ENCODE results near the gene RPS19. TPM values are rescaled to one million over a fixed set of nuclear protein-coding genes. Genes with fewer than 3 reads are reported as not detected.
"Not testable (repeated sequence)": the region's sequence is repeated elsewhere in the genome, so short reads cannot be mapped to it uniquely, and the experiment has no call there.

Gene RPS19
- total RNA-seq, 1 donor from 2014 or later = 1,844 TPM

DNA sequence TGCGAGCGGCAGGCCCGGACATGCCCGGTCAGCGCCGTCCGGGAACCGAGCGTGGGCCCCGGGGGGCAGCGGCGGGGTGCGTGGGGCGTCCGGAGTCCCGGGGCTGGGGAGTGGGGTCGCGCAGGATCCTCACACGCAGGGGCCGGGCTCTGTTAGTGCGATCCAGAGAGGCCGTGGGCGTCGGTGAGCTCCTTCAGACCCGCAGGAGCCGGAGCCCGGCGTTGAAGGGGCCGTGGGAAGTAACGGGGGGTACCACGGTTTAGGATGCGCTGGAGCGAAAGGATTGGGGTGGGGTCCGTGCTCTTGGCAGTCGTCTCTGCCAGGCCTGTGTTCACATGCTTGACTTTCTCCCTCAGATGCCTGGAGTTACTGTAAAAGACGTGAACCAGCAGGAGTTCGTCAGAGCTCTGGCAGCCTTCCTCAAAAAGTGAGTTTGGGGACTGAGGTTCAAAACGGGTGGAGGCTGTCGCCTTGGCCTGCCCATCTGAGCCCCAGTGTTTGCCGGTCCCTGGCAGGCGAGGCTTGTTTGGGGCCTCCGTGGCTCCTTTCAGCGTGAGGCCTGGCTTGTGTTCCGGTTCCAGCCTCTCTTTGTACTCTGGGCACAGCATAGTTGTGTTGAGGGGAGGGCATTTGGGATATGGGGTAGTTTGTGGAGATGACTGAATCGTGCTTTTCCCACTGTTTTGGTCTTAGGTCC is 512 bp downstream of the RPS19 start:
- no peak for DNase-seq (ENCODE audit: low spot score)

DNA sequence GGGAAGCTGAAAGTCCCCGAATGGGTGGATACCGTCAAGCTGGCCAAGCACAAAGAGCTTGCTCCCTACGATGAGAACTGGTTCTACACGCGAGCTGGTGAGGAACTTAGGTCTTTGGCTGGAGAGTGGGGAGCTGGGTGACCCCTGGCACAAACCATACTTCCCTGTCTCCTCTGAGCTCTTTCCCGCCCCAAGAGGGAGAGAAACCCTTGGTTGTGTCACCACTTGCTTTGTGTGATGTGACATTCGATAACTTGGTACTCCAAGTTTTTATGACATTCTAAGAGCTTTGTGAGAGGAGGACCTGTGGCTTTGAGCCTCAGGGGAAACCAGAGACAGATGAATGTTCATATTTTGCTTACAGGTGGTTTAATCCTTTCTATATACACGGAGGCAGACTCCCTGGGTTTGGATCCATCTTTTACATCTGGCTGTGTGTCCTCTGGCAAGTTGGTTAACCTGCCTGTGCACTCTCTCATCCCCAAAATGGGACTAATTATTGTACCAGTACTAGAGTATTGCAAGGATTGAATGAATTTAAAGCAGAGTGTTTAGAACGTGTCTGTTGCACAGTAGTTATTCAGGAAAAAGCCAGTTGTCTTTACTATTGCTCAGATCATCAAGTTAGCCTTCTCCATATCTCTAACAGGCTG is 1.2 kb downstream of the RPS19 start:
- no peak for DNase-seq (ENCODE audit: low spot score)

DNA sequence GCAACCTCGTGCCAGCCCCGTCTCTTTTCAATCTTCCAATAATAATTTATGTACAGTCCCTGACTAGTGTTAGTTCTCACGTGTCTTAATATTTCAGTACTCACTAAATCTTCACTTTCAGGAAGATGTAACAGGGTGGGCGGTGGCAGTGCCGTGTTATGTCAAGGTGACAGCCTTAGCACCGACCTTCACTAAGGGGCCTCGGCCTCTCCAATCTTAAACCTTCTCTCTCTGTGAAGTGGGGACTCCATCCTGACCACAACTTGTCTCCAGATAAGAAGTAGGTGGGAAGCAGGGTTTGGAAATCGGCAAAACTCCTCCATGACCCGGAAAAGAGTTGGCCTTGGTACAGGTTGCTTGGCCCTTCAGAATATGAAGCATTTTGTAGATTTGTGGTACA is 1.8 kb downstream of the RPS19 start:
- DNase-seq (ENCODE audit: low spot score) = no peak

DNA sequence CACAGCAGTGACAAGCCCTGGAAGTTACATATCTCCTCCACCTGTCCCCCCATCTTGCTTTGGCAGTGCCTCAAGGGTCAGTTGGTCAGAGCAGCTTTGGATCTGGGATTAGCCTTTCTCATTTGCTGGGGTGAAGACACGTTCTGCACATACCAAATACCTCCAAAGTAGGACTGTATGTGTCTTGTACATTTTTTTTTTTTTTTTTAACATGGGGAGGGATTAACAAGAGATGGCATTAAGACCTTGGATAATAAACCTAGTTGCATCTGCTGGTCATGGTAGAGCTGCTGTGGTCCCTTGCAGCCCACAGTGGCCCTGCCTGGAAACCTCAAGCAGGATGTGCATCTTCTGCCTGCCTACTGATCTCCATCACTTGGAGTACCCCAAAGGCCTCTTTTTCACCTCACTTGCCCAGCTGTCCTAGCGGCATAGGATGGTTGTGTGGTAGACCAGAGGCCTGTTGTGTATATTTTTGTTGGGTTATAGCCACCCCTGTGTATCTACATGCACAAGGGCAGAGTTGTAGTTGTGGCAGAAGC is 2.5 kb downstream of the RPS19 start:
- DNase-seq (ENCODE audit: low spot score) = no peak

DNA sequence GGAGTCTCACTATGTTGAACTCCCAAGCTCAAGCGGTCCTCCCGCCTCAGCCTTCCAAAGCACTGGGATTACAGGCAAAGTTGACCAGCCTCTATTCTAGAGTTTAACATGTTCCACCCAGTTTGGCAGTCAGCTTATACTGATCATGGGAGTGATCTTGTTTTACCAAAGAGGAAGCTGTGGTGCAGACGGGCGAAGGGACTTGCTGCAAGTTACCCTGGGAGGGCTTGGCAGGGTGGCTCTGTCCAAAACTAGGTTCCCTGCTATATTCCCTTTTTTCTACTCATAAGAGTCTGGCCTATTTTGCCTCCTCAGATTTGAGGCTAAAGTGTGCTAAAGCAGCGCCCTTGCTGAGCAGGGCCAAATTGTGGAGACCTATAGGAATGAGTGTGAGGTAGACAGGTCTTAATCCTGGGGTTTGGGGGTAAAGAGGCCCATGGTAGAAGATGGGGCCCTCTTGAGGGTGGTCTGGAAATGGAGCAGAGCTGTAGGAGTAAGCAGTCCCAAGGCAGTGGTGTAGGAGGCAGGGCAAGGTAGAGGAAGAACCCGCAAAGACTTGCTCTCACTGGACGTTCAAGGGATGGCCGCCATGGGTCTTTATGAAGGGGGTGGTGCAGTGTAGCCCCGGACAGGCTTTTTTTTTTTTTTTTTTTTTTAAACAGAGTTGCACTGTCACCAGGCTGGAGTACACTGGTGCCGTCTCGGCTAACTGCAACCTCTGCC is 3.3 kb downstream of the RPS19 start:
- no peak for DNase-seq (ENCODE audit: low spot score)

DNA sequence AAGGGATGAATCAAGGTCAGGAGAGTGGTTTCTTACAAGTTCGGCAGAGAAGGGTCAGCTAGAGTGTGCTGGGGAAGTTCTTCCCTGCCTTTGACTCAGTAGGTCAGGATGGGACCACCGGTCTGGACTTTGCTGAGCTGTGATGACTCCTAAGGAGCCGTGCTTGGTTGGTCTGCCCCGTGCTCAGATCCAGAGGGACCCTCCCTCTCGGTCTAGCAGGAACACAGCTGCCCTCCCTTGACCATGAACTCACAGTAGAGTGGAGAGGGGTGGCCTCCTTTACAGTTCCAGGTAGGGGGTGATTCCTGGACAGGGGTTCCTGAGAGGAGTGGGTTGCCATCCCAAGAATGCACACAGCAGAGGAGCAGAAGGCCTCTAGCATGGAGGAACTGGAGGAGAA is 4.3 kb downstream of the RPS19 start:
- DNase-seq (ENCODE audit: low spot score) = no peak

DNA sequence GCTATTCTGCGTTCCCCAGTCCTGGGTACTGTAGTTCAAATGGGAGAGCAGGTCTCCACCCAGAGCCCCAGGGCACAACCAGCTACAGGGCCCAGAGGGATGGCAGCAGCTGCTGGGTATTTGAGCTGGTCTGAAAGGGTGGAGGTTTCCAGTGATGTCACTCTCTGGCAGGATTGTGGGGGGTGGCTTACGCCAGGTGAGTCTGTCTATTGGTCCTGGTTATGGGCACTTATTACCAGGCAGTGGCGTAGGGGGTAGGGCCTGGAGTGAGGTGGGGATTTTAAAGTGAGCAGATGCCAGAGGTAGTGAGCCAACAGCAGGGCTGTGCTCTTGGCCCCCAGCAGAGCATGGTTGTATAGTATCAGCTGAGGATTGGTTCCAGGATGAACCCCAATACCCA is 6.2 kb downstream of the RPS19 start:
- DNase-seq (ENCODE audit: low spot score) = no peak

DNA sequence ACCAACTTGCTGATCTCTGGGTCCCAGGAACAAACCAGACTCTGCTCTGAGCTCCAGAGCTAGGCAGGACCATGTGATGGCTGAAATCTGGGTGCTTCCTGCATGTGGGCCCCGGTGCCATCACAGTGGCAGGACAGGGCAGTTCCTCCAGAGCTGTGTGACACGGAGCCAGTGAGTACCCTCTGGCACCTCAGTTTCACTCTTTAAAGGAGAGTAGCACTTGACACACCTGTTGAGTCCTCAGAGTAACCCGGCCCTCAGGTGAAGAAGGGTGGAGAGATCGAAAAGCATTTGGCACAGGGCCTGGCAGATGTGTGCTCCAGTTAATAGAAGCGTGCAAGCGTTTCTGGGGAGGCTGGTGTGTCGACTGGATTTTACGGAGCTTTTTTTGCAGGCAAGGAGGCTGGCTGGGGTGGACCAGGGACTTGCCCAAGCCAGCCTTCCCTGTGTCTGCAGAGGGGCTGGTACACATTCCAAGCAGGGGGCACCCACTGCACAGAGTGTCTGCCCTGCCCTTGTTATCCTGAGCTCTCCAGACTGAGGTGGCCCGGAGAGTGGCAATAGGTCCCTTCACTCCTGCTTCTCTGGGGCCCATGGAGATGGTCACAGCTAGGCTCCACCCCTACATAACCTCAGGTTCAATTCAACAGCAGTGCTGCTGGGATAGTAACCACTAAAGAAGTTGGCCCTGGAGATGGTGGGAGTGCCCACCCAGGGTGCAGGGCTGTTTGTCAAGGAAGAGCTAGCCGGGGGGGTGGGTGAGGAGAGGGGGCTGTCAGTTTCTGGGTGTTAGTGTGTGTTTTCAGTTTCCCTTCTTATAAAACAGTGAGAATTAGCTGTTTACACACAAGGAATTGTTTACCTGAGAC is 8.3 kb downstream of the RPS19 start:
- DNase-seq (ENCODE audit: low spot score) = no peak

DNA sequence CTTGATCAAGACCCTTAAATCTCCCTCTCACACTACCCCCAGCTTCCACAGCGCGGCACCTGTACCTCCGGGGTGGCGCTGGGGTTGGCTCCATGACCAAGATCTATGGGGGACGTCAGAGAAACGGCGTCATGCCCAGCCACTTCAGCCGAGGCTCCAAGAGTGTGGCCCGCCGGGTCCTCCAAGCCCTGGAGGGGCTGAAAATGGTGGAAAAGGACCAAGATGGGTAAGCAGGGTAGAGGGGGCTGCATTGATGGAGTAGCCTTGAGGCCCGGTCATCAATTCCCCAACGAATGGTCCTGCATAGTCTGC is 8.9 kb downstream of the RPS19 start:
- DNase-seq (ENCODE audit: low spot score) = no peak

DNA sequence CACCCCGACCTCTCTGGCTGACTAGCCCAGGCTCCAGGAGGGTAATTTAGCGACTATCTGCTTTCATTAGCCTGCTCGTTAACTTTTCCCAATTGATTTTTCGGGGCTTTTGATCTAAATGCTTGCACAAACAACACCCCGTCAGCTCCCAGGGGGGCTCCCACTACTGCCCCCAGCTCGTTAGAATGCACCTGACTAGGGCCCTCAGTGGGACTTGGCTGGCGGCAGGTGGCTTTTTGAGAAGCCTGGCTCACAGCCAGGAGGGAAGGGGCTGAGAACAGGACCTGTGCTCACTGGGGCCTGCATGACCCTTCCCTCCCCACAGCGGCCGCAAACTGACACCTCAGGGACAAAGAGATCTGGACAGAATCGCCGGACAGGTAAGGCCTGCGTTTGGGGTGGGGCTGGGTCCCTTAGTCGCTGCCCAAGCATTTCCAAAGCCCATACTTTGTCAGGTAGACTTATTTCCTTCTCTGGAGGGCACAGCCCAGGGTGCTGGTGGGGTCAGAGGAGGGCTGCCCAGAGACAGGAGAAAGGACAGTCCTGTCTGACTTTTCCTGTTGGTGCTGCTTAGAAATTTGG is 9.4 kb downstream of the RPS19 start:
- no peak for DNase-seq (ENCODE audit: low spot score)

DNA sequence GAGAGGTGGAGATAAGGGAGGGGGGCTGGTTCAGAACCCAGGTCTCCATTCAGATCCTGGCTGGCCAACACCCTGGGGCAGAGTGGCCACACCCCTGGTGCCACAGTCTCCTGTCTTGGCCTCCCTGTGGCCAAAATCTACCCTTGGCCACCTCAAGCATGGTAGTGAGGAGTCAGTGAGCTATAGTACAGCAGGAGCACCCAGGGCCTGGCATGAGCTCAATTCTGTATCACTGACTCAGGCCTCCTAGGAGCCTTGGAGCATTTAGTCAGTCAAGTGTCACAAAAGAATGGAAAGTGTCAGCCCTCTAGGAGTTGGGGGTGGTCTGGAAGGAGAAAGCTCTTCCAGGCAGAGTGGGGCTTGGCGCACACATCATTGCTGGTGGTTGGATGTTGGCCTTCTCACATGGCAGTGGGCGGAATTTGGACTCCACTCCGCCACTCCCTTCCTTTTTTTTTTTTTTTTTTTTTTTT is 10.4 kb downstream of the RPS19 start:
- DNase-seq (ENCODE audit: low spot score) = no peak

DNA sequence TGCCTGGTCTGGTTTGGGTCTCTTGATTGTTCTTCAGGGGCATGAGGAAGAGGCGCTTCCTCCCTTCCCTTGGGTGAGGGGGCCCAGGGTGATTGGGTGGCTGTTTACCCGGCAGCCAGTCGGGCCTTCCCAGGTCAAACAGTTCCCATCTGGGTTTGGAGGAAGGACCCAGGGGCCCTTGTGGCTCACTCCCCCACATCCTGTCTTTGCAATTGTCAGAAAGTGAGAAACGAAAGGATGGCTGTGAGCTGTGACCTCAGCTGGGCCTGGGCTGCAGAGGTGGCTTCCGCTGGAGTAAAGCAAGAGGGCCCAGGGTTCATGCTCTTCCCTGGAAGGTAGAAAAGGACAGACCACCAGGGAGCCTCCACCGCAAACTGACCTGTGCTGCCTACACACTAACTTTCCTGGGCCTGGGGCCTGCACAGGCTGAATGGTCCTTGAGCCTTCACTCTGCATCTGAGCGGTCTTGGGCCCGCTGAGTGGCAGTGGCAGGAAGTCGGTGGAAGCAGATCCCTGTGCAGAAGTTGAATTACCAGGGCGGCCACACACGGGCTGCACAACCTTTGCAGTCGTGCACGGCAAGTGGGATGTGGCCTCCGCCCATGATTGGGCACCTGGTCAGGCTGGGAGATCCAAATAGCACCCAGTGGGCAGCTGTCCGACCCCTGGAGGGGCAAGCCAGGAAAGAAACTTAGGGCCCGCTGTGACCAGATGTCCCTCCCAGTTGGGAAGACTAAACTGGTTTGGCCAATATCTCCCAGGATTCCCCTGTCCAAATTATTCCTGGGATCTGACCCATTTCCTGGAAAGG is 11.7 kb downstream of the RPS19 start:
- DNase-seq (ENCODE audit: low spot score) = no peak

DNA sequence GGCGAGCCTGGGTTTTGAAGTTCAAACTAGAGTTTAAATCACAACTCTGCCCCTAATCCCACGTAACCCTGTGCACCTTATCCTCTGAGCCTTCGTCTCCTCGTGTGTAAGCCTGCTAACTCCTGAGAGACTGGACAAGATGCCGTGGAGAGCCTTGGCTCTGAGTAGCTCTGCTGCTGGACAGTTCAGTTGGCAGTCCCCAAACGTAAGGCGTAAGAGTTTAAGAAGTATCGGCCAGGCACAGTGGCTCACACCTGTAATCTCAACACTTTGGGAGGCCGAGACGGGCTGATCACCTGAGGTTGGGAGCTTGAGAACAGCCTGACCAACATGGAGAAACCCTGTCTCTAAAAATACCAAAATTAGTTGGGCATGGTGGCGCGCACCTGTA is 12.3 kb downstream of the RPS19 start:
- DNase-seq (ENCODE audit: low spot score) = no peak

DNA sequence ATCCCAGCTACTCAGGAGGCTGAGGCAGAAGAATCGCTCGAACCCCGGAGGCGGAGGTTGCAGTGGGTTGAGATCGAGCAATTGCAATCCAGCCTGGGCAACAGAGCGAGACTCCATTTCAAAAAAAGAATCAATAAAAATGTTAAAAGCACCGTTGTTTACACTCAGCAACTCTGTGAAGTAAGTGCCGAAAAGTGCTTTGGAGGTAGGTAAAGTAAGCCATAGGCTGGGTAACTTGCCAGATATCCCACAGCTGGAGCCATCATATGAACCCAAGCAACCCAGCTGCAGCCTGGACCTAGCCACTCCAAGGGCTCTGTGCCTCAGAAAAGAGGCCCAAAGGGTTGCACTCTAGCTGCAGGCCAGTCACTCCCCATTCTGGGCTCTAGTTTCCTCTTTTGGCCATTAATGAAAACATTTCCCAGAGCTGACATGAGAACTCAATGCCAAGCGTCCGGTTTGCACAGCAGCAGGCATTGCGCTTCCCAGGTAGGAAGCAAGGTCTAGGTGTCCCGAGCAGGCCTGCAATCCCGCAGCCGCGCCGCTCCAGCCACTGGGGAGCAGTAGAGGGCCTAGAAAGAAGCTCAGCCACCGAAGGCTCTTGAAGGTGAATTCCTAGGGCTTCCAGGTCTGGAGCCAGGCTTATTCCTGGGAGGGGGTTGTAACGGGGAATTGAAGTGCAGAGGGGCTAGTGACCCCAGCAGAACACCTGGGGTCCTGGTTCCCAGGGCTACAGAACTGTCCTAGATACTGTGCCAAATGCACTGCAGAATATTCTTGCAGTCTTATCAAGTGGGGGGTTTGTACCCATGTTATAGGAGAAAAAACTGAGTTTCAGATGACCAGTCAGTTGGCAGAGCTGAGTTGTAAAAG is 13.0 kb downstream of the RPS19 start:
- peak; percentile 82 for DNase-seq (ENCODE audit: low spot score)

DNA sequence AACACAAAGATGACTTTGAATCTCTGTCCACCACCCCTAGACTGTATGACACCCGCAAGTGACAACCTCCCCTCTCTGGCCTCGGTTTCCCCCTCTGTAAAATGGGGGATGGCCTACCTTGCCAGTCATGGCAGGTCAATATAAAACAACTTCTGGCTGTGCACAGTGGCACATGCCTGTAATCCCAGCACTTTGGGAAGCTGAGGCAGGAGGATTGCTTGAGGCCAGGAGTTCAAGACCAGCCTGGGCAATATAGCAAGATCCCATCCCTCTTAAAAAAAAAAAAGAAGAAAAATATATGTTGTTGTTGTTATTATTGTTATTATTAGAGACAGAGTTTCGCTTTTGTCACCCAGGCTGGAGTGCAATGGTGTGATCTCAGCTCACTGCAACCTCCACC is 15.9 kb downstream of the RPS19 start:
- DNase-seq (ENCODE audit: low spot score) = not testable (repeated sequence)

DNA sequence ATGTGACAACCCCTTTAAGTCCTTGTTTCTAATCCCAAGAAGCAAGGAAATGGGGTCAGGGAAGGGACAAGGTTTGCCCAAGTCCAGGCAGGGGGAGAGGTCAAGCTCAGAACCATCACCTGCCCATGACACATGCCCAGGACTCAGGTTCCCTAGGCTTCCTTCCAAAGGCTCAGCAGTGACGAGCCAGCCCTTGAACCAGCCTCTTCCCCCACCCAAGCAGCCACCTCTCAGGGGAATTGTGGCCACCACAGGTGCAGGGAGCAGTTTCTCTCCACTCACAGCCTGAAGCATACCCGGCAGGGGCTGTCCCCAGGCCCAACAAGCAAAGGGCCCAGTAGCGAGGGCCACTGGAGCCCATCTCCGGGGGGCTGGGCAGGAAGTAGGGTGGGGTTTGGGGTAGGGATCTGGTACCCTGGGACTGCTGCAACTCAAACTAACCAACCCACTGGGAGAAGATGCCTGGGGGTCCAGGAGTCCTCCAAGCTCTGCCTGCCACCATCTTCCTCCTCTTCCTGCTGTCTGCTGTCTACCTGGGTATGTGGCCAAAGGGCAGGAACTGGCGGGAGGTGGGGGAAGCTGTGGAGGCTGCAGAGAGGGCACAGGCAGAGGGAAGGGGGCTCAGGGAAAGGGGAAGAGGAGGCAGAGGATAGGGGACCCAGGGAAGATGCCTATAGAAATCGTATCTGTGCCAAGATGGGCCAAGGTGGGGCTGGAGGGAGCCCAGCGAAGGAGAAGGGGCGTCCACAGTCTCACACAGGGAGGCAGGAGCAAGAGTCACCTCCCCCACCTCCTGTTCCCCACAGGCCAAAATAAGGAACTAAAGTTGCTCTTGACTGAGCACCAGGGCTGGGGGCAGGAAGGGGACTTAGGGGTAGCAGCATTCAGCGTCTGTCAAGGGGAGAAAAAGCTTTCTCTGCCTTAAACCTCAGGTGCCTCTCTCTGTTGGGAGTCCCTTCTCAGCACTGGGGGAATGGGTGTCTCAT is 17.1 kb downstream of the RPS19 start, which contains the start of gene CD79A:
TSS of gene CD79A (plus strand) at position 433 of the 986 bp plus-strand sequence. CDS start at position 459, 26 bp downstream.
- DNase-seq (ENCODE audit: low spot score) = no peak

DNA sequence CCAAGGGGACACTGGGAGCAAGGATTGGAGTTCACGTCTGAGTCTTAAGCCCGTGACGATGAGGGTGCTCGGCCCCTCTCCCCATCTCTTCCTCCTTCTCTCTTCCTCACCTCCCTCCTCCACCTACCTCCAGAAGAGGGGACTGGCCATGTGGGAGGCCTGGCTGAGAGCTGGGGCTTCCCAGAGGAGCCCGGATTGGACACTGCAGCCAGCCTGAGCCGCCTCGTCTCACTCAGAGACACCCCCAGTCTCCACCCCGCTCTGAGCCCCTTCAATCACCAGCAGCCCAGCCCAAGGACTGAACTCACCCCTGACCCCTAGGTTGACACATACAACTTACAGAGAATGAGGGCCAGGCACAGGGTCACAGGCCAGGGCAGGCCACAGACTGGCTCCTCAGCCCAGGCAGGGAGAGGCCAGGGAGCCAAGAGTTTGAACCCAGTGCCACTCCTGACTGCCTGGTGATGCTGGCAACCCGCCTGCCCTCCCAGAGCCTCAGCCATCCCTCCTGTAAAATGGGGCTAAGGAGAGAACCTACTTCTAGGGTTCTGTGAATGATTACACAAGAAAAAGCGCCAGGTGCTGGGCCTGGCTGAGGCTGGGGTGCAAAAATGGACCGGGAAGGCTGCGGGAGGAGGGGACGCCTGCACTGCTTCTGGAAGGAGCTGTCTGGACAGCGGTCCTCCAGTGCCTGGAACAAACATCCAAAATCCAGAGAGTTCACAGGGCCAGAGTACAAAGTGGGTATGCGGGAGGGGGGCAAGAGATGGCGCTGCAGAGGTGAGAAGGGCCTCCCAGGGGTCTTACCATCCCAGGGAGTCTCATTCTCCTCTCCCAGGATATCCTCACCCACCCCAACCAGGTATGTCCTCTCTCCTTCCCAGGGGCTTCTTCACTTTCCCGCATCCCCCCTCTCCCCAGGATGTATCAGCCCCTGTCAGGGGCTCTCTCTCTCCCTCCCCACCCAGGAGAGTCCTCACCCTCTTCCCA is 18.2 kb downstream of the RPS19 start:
- no peak for DNase-seq (ENCODE audit: low spot score)
